GM12878 (cell line): ENCODE results near the gene GLE1. TPM values are rescaled to one million over a fixed set of nuclear protein-coding genes. Genes with fewer than 3 reads are reported as not detected.

Source experiments
- ATAC-seq: fragments of 200-7000 bp; cut with Tn5 transposase; 3 replicates; pipeline ENCODE4 v1.9.1; 2020; ENCODE audit warnings: mild to moderate bottlenecking, moderate library complexity
- BruUV-seq: library from RNA; stranded (reverse); fragments of 400-500 nt; replicated peaks from 2 replicates; lab custom pipeline; 2021; lab: Mats Ljungman, UMichigan
- CTCF ChIA-PET: fragments of 300-600 bp; sonication (Branson Sonifier 250); formaldehyde crosslinking; extraction: SDS; loops from one replicate; lab custom pipeline; 2021; ENCODE audit warnings: inconsistent platforms; lab: Yijun Ruan, JAX
- POLR2A ChIA-PET: fragments of 350-600 bp; formaldehyde crosslinking; extraction: SDS; loops from one replicate; lab custom pipeline; 2021; ENCODE audit warnings: inconsistent platforms; lab: Charles Lee
- RAD21 ChIA-PET: fragments of 300-600 bp; sonication (Branson Sonifier 250); formaldehyde crosslinking; loops from one replicate; lab custom pipeline; 2023; ENCODE audit warnings: antibody characterized with exemption; ENCODE audit not compliant: unreplicated experiment; lab: Charles Lee
- SMC1A ChIA-PET: fragments of 300-600 bp; sonication (Branson Sonifier 250); formaldehyde crosslinking; loops from one replicate; lab custom pipeline; 2023; ENCODE audit not compliant: unreplicated experiment, uncharacterized antibody; lab: Charles Lee
- DNase-seq: peaks from one replicate; pipeline ENCODE4 v3.0.0-alpha.2; 2011; ENCODE audit warnings: low read depth, low spot score
- FAIRE-seq: peaks from 3 replicates; lab custom pipeline; 2011; peaks lifted over from hg19 to GRCh38; lab: Jason Lieb, UNC
- H2AFZ ChIP-seq: 2 replicates; pipeline ENCODE4 v1.6.0; 2011; ENCODE audit warnings: low read depth, low read length, control low read depth; ENCODE audit not compliant: control insufficient read depth
- H3K27ac ChIP-seq: 2 replicates; pipeline ENCODE4 v1.5.1; 2011; ENCODE audit warnings: control low read depth; ENCODE audit not compliant: control insufficient read depth, insufficient read depth
- H3K27me3 ChIP-seq, 2 experiments: replicated peaks in 1 of 2; 2 replicates each; pipeline versions ENCODE4 v1.6.0 to v1.6.1; 2011; ENCODE audit warnings: low read length in 1 of 2; ENCODE audit not compliant: control insufficient read depth in 2 of 2, insufficient read depth in 2 of 2
- H3K36me3 ChIP-seq, 2 experiments: 2 replicates each; pipeline ENCODE4 v1.5.1; 2011; ENCODE audit warnings: low read length in 1 of 2; ENCODE audit not compliant: control insufficient read depth in 2 of 2, insufficient read depth in 2 of 2
- H3K4me1 ChIP-seq: 2 replicates; pipeline ENCODE4 v1.6.1; 2011; ENCODE audit warnings: mild to moderate bottlenecking, low read length, moderate library complexity, mixed read lengths; ENCODE audit not compliant: control insufficient read depth, insufficient read depth
- H3K4me2 ChIP-seq: 2 replicates; pipeline ENCODE4 v1.6.0; 2011; ENCODE audit warnings: control low read depth; ENCODE audit not compliant: control insufficient read depth, insufficient read depth
- H3K4me3 ChIP-seq: fragments of 200-600 bp; sonication (generic); 2 replicates; pipeline ENCODE4 v1.5.1; 2016
- H3K79me2 ChIP-seq: 2 replicates; pipeline ENCODE4 v1.6.0; 2011; ENCODE audit warnings: low read length; ENCODE audit not compliant: control insufficient read depth, insufficient read depth
- H3K9ac ChIP-seq: 2 replicates; pipeline ENCODE4 v1.8.0; 2011; ENCODE audit warnings: low read length, control low read depth, mixed read lengths; ENCODE audit not compliant: control insufficient read depth, insufficient read depth
- H3K9me3 ChIP-seq: replicated peaks from 3 replicates; pipeline ENCODE4 v1.5.1; 2011; ENCODE audit warnings: mild to moderate bottlenecking, low read length; ENCODE audit not compliant: control insufficient read depth, insufficient read depth
- H4K20me1 ChIP-seq: 2 replicates; pipeline ENCODE4 v1.6.0; 2011; ENCODE audit not compliant: control insufficient read depth, insufficient read depth
- BCL11A ChIP-seq: IDR thresholded peaks from 2 replicates; pipeline ENCODE4 v1.6.1; 2011; ENCODE audit warnings: low read depth, low read length
- BRCA1 ChIP-seq: IDR thresholded peaks from 2 replicates; pipeline ENCODE4 v1.6.1; 2011; ENCODE audit warnings: low read depth, low read length, improper control_type of control experiment
- CBFB ChIP-seq: IDR thresholded peaks from 2 replicates; pipeline ENCODE4 v1.6.1; 2016; ENCODE audit warnings: antibody characterized with exemption, low read depth
- NFYB ChIP-seq: IDR thresholded peaks from 2 replicates; pipeline ENCODE4 v1.6.1; 2011; ENCODE audit warnings: low read depth, mild to moderate bottlenecking, low read length, improper control_type of control experiment, moderate library complexity; ENCODE audit not compliant: insufficient read depth
- WGBS: methylation state at CpG from one replicate; pipeline ENCODE4 v1.1.6; 2016; ENCODE audit warnings: low lambda C conversion rate; ENCODE audit not compliant: insufficient replicate concordance, insufficient coverage; ENCODE audit errors: missing lambda C conversion rate; 5-methylcytosine and 5-hydroxymethylcytosine counted together
- in situ Hi-C: fragments of 300-500 bp; cut with MboI; formaldehyde crosslinking; loops from 9 replicates; pipeline ENCODE4 v1.14.3; 2018; ENCODE audit warnings: mixed read lengths
- intact Hi-C: fragments of 100-400 bp; cut with micrococcal nuclease; formaldehyde crosslinking; loops from one replicate; pipeline ENCODE4 v1.14.2; 2022; ENCODE audit not compliant: unreplicated experiment
- polyA plus RNA-seq, 11 experiments: library from polyadenylated mRNA; depleted of rRNA in 4 of 11; unstranded in 6 of 11; stranded (reverse) in 5 of 11; fragments of >200 nt; fragmentation: Nextera tagmentation in 4 of 11; fragmentation: Illumina TruSeq in 1 of 11; extraction: Ambion mirVana in 4 of 11; extraction: Trizol in 1 of 11; gene quantifications; 1 replicate in 1 of 11; 2 replicates in 10 of 11; pipeline versions ENCODE4 v1.2.1 to v1.2.3, GENCODE V29; 2011 to 2016; ENCODE audit warnings: inconsistent platforms in 2 of 11, missing spikeins in 2 of 11, low read depth in 1 of 11
- total RNA-seq, 4 experiments: library from RNA; depleted of rRNA in 3 of 4; stranded (reverse); fragments of >200 nt in 3 of 4; fragmentation: Illumina TruSeq in 1 of 4; extraction: Trizol in 1 of 4; gene quantifications; 2 replicates each; pipeline versions ENCODE4 v1.2.1 to v1.2.3, GENCODE V29; 2013 to 2021

GLE1 gene
- total and polyA plus RNA-seq, 10 of the 15 experiments (the other 5 are each of a cell fraction or from before 2014, with no cell fraction given) = 17.4 to 52.0 (median 37.7) TPM

DNA sequence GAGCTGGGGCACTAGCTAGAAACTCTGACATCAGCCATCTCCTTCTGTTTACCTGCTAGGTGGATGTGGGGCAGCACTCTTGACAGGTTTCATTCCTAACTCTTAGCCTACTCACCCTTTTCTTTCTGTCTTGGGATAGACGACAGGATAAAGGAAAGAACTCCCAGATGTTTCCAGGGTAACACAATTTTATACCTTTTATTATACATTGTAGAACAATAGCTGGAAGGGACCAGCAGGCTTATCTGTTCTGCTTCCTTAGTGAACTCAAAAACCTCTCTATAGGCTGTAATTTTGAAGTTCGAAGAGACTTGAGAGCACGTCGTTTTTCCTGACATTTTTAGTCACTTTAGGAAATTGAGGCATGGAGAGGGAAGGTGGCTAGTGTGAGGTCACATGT lies 61.1 kb downstream of the GLE1 start:
- Histone ChIP-seq H3K27me3 (no peaks in the 10 kb centered on the region), H3K9ac (no peak overlapping the region), H3K79me2 (no peaks in the 10 kb centered on the region; the same call in none of the 2 replicates), H3K4me3 (no peak overlapping the region), H2AFZ (no peak overlapping the region), H3K4me1 (no peaks in the 10 kb centered on the region), H3K36me3 (peaks cover 1 to 4% of the 10 kb centered on the region in 2 experiments; a peak in 2 of 4 replicates), H3K4me2 (no peak overlapping the region), H4K20me1 (no peaks in the 10 kb centered on the region), H3K27ac (no peak overlapping the region), H3K9me3 (no peaks in the 10 kb centered on the region)
- DNase-seq = no peak
- SMC1A ChIA-PET = no interaction called here
- POLR2A ChIA-PET = interaction anchor here (0.9 kb wide), 1 partner anchor 12 kb away, joined by 3 read pairs; no protein-coding TSS in a partner anchor
- in situ Hi-C loops (no loop called here), intact Hi-C loops (no loop called here)
- 92% methylated on average over 4 of the region's 4 CpGs for WGBS
- TF ChIP-seq BCL11A = no peak
- no peak for TF ChIP-seq CBFB
- no TSS peak for BruUV-seq
- FAIRE-seq = no peak
- CTCF ChIA-PET = interaction anchor here (0.8 to 1.5 kb wide), 2 partner anchors 10 to 52 kb away, joined by 3 to 9 read pairs; no protein-coding TSS in a partner anchor
- RAD21 ChIA-PET = no interaction called here
- no peak for ATAC-seq

DNA sequence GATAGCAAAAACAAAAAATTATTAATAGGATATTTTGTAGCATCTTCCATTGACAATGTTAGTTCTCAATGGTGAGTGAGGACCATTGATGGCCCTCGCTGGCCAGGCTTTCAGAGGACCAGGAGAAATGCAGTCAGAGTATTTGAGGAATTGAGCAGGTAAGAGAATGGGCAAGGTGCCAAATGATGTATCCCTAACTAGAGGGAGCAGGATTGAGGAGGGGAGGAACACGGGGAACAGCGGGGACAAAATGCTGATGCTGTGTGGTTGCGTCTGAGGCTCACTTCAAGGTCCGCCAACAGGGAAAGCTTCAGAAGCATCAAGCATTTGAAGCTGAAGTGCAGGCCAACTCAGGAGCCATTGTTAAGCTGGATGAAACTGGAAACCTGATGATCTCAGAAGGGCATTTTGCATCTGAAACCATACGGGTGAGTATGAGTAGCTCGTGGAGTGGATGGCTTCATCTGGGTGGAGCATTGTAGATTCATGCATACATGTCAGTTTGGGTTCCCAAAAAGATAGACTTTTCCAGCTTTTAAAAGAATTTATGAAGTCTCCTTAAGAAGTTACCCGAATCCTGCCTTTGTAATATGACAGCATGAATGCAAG lies 64.1 kb downstream of the GLE1 start:
- ATAC-seq (no peak), FAIRE-seq (no peak), DNase-seq (no peak)
- POLR2A ChIA-PET = interaction anchor here (0.6 to 1.7 kb wide), 2 partner anchors 80 to 113 kb away, joined by 3 to 5 read pairs; partner anchors contain the start of gene ODF2
- in situ Hi-C loops (no loop called here), intact Hi-C loops (no loop called here)
- H3K4me1 ChIP-seq = no peaks in the 10 kb centered on the region
- no peak overlapping the region for H2AFZ ChIP-seq
- H3K4me3 ChIP-seq = no peak overlapping the region
- H3K79me2 ChIP-seq = no peaks in the 10 kb centered on the region; the same call in 1 of the 2 replicates
- RAD21 ChIA-PET = interaction anchor here (1.2 to 1.6 kb wide), 2 partner anchors 9 to 206 kb away, joined by 3 to 5 read pairs; no protein-coding TSS in a partner anchor
- no peaks in the 10 kb centered on the region for H4K20me1 ChIP-seq
- H3K27me3 ChIP-seq = no peaks in the 10 kb centered on the region
- H3K4me2 ChIP-seq = no peak overlapping the region
- H3K36me3 ChIP-seq = peaks cover 1 to 8% of the 10 kb centered on the region in 2 experiments; a peak in 2 of 4 replicates
- BruUV-seq = no TSS peak
- no peak overlapping the region for H3K9ac ChIP-seq
- SMC1A ChIA-PET = interaction anchor here (1.0 to 3.2 kb wide), 2 partner anchors 10 to 27 kb away, joined by 5 to 10 read pairs; no protein-coding TSS in a partner anchor
- CTCF ChIA-PET = no interaction called here
- no peak overlapping the region for H3K27ac ChIP-seq
- no peaks in the 10 kb centered on the region for H3K9me3 ChIP-seq
- 76% methylated on average over 8 of the region's 8 CpGs for WGBS
- TF ChIP-seq NFYB = no peak
- no peak for TF ChIP-seq BRCA1
